ENCODE measurements around the gene POU6F2. TPM values are rescaled to one million over a fixed set of nuclear protein-coding genes. Genes with fewer than 3 reads are reported as not detected.
A peak's percentile ranks its signal among the peaks of the same experiment; 100 is the strongest.

POU6F2 gene
- total and polyA plus RNA-seq, 2 experiments from 2014 or later, result 7.2 to 7.3 TPM

DNA sequence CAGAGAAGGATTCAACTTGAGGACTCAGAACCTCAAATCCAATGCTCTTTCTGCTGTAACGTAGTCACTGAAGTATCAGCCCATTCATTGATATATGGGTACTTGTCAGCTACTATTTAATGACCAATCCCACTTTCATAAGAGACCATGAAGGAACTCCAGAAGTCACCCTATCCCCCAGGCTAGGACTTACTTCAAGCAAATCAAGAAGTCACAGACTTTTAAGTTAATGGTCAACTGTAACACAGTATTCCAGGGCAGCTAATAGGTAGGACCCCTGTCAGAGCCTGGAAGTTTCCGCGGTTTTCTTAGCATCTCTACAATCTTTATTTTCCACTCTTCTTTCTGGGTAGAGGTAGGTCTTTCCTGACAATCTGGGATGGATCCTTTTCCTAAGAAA is 269.9 kb downstream of the POU6F2 start (continued):
- TF ChIP-seq, protein P1, sequence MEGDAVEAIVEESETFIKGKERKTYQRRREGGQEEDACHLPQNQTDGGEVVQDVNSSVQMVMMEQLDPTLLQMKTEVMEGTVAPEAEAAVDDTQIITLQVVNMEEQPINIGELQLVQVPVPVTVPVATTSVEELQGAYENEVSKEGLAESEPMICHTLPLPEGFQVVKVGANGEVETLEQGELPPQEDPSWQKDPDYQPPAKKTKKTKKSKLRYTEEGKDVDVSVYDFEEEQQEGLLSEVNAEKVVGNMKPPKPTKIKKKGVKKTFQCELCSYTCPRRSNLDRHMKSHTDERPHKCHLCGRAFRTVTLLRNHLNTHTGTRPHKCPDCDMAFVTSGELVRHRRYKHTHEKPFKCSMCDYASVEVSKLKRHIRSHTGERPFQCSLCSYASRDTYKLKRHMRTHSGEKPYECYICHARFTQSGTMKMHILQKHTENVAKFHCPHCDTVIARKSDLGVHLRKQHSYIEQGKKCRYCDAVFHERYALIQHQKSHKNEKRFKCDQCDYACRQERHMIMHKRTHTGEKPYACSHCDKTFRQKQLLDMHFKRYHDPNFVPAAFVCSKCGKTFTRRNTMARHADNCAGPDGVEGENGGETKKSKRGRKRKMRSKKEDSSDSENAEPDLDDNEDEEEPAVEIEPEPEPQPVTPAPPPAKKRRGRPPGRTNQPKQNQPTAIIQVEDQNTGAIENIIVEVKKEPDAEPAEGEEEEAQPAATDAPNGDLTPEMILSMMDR (conservative IDR thresholded peaks at IDR 0.05; ENCODE audit: low read depth in 2 of 2), result no peak
- TF ChIP-seq, protein P2, sequence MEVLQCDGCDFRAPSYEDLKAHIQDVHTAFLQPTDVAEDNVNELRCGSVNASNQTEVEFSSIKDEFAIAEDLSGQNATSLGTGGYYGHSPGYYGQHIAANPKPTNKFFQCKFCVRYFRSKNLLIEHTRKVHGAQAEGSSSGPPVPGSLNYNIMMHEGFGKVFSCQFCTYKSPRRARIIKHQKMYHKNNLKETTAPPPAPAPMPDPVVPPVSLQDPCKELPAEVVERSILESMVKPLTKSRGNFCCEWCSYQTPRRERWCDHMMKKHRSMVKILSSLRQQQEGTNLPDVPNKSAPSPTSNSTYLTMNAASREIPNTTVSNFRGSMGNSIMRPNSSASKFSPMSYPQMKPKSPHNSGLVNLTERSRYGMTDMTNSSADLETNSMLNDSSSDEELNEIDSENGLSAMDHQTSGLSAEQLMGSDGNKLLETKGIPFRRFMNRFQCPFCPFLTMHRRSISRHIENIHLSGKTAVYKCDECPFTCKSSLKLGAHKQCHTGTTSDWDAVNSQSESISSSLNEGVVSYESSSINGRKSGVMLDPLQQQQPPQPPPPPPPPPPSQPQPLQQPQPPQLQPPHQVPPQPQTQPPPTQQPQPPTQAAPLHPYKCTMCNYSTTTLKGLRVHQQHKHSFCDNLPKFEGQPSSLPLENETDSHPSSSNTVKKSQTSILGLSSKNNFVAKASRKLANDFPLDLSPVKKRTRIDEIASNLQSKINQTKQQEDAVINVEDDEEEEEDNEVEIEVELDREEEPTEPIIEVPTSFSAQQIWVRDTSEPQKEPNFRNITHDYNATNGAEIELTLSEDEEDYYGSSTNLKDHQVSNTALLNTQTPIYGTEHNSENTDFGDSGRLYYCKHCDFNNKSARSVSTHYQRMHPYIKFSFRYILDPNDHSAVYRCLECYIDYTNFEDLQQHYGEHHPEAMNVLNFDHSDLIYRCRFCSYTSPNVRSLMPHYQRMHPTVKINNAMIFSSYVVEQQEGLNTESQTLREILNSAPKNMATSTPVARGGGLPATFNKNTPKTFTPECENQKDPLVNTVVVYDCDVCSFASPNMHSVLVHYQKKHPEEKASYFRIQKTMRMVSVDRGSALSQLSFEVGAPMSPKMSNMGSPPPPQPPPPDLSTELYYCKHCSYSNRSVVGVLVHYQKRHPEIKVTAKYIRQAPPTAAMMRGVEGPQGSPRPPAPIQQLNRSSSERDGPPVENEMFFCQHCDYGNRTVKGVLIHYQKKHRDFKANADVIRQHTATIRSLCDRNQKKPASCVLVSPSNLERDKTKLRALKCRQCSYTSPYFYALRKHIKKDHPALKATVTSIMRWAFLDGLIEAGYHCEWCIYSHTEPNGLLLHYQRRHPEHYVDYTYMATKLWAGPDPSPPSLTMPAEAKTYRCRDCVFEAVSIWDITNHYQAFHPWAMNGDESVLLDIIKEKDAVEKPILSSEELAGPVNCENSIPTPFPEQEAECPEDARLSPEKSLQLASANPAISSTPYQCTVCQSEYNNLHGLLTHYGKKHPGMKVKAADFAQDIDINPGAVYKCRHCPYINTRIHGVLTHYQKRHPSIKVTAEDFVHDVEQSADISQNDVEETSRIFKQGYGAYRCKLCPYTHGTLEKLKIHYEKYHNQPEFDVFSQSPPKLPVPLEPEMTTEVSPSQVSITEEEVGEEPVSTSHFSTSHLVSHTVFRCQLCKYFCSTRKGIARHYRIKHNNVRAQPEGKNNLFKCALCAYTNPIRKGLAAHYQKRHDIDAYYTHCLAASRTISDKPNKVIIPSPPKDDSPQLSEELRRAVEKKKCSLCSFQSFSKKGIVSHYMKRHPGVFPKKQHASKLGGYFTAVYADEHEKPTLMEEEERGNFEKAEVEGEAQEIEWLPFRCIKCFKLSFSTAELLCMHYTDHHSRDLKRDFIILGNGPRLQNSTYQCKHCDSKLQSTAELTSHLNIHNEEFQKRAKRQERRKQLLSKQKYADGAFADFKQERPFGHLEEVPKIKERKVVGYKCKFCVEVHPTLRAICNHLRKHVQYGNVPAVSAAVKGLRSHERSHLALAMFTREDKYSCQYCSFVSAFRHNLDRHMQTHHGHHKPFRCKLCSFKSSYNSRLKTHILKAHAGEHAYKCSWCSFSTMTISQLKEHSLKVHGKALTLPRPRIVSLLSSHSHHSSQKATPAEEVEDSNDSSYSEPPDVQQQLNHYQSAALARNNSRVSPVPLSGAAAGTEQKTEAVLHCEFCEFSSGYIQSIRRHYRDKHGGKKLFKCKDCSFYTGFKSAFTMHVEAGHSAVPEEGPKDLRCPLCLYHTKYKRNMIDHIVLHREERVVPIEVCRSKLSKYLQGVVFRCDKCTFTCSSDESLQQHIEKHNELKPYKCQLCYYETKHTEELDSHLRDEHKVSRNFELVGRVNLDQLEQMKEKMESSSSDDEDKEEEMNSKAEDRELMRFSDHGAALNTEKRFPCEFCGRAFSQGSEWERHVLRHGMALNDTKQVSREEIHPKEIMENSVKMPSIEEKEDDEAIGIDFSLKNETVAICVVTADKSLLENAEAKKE (CRISPR knock-in tag; IDR thresholded peaks at IDR 0.05), result no peak
- TF ChIP-seq POLR2AphosphoS5 (IDR thresholded peaks at IDR 0.05; ENCODE audit: low read depth) (no peak), EZH2 (IDR thresholded peaks at IDR 0.05; ENCODE audit: low read depth, unreplicated experiment) (no peak)

DNA sequence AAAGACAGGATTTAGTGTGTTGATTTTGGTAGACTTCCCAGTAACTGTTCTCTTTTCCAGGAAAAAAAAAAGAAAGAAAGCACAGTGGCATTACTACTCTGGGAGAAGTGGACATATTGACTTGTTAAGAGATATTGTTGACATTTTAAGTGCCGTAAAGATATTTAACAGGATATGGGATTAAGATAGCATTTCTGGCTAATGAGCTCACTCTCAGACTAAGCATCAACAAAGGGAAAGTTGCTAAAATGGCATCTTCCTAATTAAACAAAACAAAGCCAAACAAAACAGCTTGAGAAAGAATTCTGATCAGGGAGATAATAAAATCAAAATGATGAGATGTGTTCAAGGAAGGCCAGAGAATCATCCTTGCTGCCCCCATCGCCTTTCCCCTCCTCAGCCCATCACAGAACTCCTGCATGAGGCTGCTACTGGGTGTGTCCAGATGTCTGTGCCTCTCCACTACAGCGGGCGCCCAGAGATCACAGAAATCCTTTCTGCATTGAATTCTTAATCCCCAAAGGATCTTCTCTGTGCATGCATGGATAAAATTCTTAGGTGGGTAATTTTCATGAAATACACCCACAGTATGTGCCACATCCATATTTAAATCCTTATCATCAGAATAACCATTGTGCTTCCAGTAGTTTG is 270.5 kb downstream of the POU6F2 start:
- H3K9me3 Mint-ChIP-seq, result no peaks in the 10 kb centered on the region
- Histone ChIP-seq H3K4me3 (no peak overlapping the region), H3K9me2 (ENCODE audit: insufficient read depth) (no peaks in the 10 kb centered on the region), H2AFZ (peak overlapping the region; percentile 66; the same call in 1 of the 2 replicates), H3F3A (replicated peaks; ENCODE audit: low read depth) (no peaks in the 10 kb centered on the region), H3K36me3 (ENCODE audit: insufficient read depth) (no peaks in the 10 kb centered on the region), H3K27me3 (ENCODE audit: insufficient read depth) (no peaks in the 10 kb centered on the region), H3K79me2 (replicated peaks; ENCODE audit: insufficient read depth) (no peaks in the 10 kb centered on the region), H4K20me1 (replicated peaks; ENCODE audit: insufficient read depth) (no peaks in the 10 kb centered on the region), H3K4me2 (no peak overlapping the region), H3K4me1 (ENCODE audit: insufficient read depth) (peaks cover 18% of the 10 kb centered on the region), H3K27ac (ENCODE audit: low read depth) (no peak overlapping the region)
- no peak for DNase-seq (ENCODE audit: low spot score)
- peak; percentile 27; the same call in 2 of the 3 replicates for ATAC-seq
- no peaks in the 10 kb centered on the region for H3K27me3 Mint-ChIP-seq (ENCODE audit: insufficient read depth, low read depth, poor library complexity)
- peaks cover 22% of the 10 kb centered on the region for H3K4me1 Mint-ChIP-seq
- TF ChIP-seq EZH2 (IDR thresholded peaks at IDR 0.05; ENCODE audit: low read depth, unreplicated experiment), result no peak
- no peak for TF ChIP-seq ZNF114 (CRISPR knock-in tag; IDR thresholded peaks at IDR 0.05)
- TF ChIP-seq EZH2phosphoT487 (IDR thresholded peaks at IDR 0.05; ENCODE audit: unreplicated experiment), result no peak
- TF ChIP-seq, protein P1 (conservative IDR thresholded peaks at IDR 0.05; ENCODE audit: low read depth in 2 of 2), result no peak
- H3K27ac Mint-ChIP-seq, result no peak overlapping the region
- H3K4me3 Mint-ChIP-seq, result no peak overlapping the region
- no peaks in the 10 kb centered on the region for H3K36me3 Mint-ChIP-seq (ENCODE audit: low read depth)

All from GM23338 (cell line).